Measurements from ENCODE around the gene GALNT15.

The GALNT15 gene

DNA sequence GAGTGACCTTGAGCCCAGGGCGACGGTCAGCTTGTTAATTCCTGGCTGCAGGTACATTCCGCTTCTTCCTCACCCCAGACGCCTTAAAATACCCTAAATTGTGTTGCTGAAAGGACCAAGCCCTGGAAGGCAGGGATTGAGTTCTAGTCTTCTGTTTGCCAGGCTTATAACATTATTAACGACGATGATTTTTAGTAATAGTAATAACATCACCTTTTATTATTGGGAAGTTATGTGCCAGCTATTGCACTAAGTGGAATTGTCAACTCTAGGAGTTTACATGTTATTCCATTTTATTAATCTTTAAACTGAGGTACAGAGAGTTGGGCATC, 90.9 kb downstream of the GALNT15 start:
- DNase-seq (ENCODE audit: insufficient read length, low spot score) (no peak), FAIRE-seq (no peak)
- TF ChIP-seq POLR2A (IDR thresholded peaks at IDR 0.05; ENCODE audit: low read depth, low read length), result no peak

DNA sequence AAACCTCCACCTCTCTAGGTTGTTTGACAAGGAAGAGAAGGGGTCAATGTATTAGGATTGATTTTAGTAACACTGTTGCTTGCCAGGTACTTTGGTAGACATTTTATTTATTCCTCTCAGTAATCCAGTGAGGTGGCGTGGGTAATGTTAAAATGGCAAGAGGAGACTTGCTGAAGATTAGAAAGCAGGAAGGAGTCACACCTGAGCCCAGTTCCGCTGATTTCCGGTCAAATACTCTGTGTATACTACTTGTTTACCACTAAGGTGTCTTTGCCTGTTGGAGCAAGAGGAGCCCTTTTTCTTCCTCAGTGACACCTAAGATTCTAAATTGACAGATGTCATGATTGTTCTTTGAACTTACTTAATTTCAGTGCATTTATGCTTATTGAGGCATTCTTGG, 92.2 kb downstream of the GALNT15 start:
- FAIRE-seq (no peak), DNase-seq (ENCODE audit: insufficient read length, low spot score) (no peak)
- TF ChIP-seq POLR2A (IDR thresholded peaks at IDR 0.05; ENCODE audit: low read depth, low read length), result no peak

DNA sequence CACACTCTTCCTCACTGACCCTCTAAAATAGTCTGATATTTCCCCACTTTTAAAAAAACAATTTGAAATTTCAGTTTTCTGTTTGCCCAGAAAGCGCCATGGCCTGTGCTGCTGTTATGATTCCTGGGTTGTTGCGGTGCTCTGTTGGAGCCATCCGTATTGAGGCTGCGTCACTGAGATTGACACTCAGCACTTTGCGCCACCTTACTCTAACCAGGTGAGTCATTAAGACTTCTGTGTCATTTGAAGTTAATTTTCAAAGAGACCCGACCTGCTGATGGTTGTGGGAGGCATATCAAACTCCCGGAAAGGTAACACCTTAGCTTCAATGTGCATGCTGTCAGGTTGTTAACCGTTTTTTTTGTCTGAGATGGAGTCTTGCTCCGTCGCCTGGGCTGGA, 96.4 kb downstream of the GALNT15 start:
- no peak for TF ChIP-seq POLR2A (IDR thresholded peaks at IDR 0.05; ENCODE audit: low read depth, low read length)
- FAIRE-seq (no peak), DNase-seq (ENCODE audit: insufficient read length, low spot score) (no peak)

DNA sequence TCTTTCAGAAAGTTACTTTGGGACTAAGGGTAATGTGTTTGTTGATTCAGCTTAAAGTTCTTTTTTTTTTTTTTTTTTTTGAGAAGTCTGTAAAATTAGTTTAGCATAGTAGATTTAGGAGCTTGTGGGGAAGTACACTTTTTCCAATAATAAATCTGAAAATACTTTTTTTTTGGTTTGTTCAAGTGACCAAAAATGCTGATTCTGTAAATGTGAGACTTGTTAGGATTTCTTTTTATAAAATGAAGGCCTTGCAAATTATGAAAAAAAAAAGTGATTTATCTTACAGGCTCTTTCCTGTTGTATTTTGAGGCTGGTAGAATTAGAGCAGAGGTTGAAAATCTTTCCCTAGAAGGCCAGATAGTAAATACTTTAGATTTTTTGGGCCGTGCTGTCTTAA, 98.1 kb downstream of the GALNT15 start:
- no peak for TF ChIP-seq POLR2A (IDR thresholded peaks at IDR 0.05; ENCODE audit: low read depth, low read length)
- FAIRE-seq (no peak), DNase-seq (ENCODE audit: insufficient read length, low spot score) (no peak)

DNA sequence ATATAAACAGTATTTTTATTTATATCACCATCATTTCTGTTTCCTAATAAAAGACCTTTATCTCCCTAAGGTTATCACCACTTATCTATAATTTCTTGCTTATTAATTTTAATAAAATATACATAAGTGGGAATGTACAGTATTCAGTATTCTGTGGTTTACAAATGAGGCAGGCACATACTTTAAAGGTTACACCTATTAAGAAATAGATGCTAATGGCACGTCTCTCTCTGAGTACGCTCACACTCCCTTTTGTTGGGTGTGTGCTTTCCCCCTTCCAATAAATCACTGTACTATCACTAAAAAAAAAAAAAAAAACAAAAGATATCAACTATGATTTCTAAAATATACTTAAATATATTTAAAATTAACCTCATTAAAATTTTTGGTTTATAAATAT, 99.4 kb downstream of the GALNT15 start:
- DNase-seq (ENCODE audit: insufficient read length, low spot score) (no peak), FAIRE-seq (no peak)
- TF ChIP-seq POLR2A (IDR thresholded peaks at IDR 0.05; ENCODE audit: low read depth, low read length), result no peak

DNA sequence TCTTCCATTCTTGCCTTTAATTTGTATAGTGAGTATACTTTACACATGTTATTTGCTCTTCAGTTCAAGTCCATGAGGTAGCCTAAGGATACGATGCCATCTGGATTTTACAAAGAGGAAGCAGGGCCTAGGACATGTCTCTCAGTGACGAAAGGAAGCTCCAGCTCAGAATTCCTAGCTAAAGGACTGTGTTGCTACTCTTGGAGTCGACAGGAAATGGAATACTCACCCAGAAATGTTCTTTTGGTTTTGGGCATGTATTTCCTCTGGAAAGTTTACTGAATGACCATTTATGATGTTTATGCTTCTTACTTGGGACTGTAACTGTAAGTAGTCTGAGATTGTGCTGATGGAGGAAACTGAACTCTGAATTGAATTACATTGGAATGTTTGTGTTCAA, 103.0 kb downstream of the GALNT15 start:
- FAIRE-seq, result no peak
- TF ChIP-seq POLR2A (IDR thresholded peaks at IDR 0.05; ENCODE audit: low read depth, low read length), result no peak
- DNase-seq (ENCODE audit: insufficient read length, low spot score), result no peak

DNA sequence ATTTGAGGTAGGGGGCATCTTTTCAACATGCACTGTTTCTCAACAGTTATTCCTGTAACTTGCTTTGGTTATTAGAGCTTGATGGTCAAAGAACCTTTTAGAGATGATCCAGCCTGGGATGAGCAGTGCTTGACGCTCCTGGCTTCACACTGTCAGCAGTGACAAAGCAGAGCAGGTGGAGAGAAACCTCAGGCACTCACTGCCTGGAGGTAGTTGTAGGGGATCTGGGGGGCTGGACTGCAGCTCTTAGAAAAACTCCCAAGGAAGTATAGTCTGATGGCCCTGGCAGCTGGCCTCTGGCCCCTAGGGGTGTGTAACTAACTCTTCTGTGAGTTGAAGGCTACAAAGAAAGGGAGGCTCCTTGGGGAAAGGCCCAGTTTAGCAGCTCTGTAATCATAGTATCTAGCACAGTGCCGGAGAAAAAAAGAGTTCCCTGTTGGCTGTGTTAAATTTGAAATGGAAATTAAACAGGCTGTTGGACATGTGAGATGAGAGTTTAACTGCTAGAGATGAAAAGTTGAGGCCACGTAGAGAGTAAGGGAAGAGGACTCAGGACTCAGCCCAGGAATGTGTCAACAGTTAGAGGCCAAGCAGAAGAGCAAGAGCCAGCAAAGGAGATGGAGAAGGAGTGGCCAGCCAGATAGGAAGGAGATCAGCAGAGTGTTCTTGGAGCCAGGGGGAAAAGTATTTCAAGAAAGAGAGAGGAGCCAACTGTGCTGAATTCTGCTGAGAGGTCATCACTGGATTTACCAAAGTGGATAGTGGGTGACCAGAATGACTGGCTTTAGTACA, 104.7 kb downstream of the GALNT15 start:
- TF ChIP-seq POLR2A (IDR thresholded peaks at IDR 0.05; ENCODE audit: low read depth, low read length), result no peak
- DNase-seq (ENCODE audit: insufficient read length, low spot score) (no peak), FAIRE-seq (no peak)

DNA sequence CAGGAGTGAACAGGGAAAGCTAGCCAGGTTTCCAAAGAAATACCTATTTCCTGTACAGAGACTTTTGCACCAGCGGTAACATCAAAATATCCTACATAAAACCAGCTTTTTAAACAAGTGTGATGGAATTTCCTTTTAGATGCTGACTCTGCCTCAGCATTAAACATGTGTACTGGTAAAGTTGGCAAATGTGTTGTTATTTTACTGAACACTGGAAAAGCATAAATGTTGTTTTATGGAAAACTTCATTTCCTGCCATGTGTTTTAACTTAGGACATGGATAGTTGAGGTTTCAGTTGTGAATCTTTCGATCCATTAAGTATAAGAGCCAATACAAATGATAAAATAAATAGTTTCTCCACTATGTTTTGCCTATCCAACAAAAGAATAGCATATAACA, 106.2 kb downstream of the GALNT15 start:
- no peak for DNase-seq (ENCODE audit: insufficient read length, low spot score)
- no peak for TF ChIP-seq POLR2A (IDR thresholded peaks at IDR 0.05; ENCODE audit: low read depth, low read length)
- FAIRE-seq, result no peak

Data from H54 (cell line).